GM23338 (cell line): ENCODE results near the gene ALMS1. TPM values are rescaled to one million over a fixed set of nuclear protein-coding genes. Genes with fewer than 3 reads are reported as not detected.
"Not testable (repeated sequence)": the region's sequence is repeated elsewhere in the genome, so short reads cannot be mapped to it uniquely, and the experiment has no call there.

ENCODE experiments used
- ATAC-seq: fragments of 200-7000 bp; cut with Tn5 transposase; 3 replicates; pipeline ENCODE4 v1.9.1; 2020
- DNase-seq: peaks from one replicate; pipeline ENCODE4 v3.0.0-alpha.2; 2015; ENCODE audit warnings: low spot score
- H2AFZ ChIP-seq: fragments of 200-600 bp; sonication (generic); 2 replicates; pipeline ENCODE4 v1.8.0; 2016; ENCODE audit warnings: antibody characterized with exemption, mild to moderate bottlenecking, moderate library complexity
- H3F3A ChIP-seq: fragments of 200-600 bp; sonication (generic); replicated peaks from 2 replicates; pipeline ENCODE4 v1.8.0; 2017; ENCODE audit warnings: antibody characterized with exemption, mixed run types, low read depth
- H3K27ac ChIP-seq: fragments of 200-600 bp; sonication (generic); 2 replicates; pipeline ENCODE4 v1.6.1; 2016; ENCODE audit warnings: low read depth
- H3K27me3 ChIP-seq: fragments of 200-600 bp; sonication (generic); 2 replicates; pipeline ENCODE4 v1.8.0; 2016; ENCODE audit warnings: mild to moderate bottlenecking, mixed run types, moderate library complexity; ENCODE audit not compliant: insufficient read depth
- H3K36me3 ChIP-seq: fragments of 200-600 bp; sonication (generic); 2 replicates; pipeline ENCODE4 v1.8.0; 2016; ENCODE audit warnings: mild to moderate bottlenecking; ENCODE audit not compliant: insufficient read depth
- H3K4me1 ChIP-seq: fragments of 200-600 bp; sonication (generic); 2 replicates; pipeline ENCODE4 v1.8.0; 2016; ENCODE audit warnings: mild to moderate bottlenecking, moderate library complexity; ENCODE audit not compliant: insufficient read depth
- H3K4me2 ChIP-seq: fragments of 200-600 bp; sonication (generic); 2 replicates; pipeline ENCODE4 v1.7.1; 2017; ENCODE audit warnings: mixed run types
- H3K4me3 ChIP-seq: fragments of 200-600 bp; sonication (generic); 2 replicates; pipeline ENCODE4 v1.6.1; 2016; ENCODE audit warnings: mixed run types
- H3K79me2 ChIP-seq: fragments of 200-600 bp; sonication (generic); replicated peaks from 2 replicates; pipeline ENCODE4 v1.8.0; 2017; ENCODE audit warnings: mild to moderate bottlenecking; ENCODE audit not compliant: insufficient read depth
- H3K9me2 ChIP-seq: fragments of 200-600 bp; sonication (generic); 2 replicates; pipeline ENCODE4 v1.8.0; 2017; ENCODE audit not compliant: insufficient read depth
- H4K20me1 ChIP-seq: fragments of 200-600 bp; sonication (generic); replicated peaks from 2 replicates; pipeline ENCODE4 v1.8.0; 2017; ENCODE audit warnings: mild to moderate bottlenecking; ENCODE audit not compliant: insufficient read depth
- H3K27ac Mint-ChIP-seq: 2 replicates; pipeline ENCODE4 v1.8.0; 2020; ENCODE audit warnings: inconsistent platforms, mild to moderate bottlenecking, moderate library complexity, mixed read lengths
- H3K27me3 Mint-ChIP-seq: 3 replicates; pipeline ENCODE4 v1.8.0; 2022; ENCODE audit warnings: low read depth, mild to moderate bottlenecking, moderate library complexity, mixed read lengths, inconsistent platforms; ENCODE audit not compliant: insufficient read depth, poor library complexity
- H3K36me3 Mint-ChIP-seq: 3 replicates; pipeline ENCODE4 v1.8.0; 2021; ENCODE audit warnings: low read depth, mild to moderate bottlenecking, inconsistent platforms, moderate library complexity, mixed read lengths
- H3K4me1 Mint-ChIP-seq: 3 replicates; pipeline ENCODE4 v1.8.0; 2020; ENCODE audit warnings: mild to moderate bottlenecking, inconsistent platforms, mixed read lengths
- H3K4me3 Mint-ChIP-seq: 3 replicates; pipeline ENCODE4 v1.8.0; 2021; ENCODE audit warnings: moderate library complexity, mild to moderate bottlenecking, inconsistent platforms, mixed read lengths
- H3K9me3 Mint-ChIP-seq: 3 replicates; pipeline ENCODE4 v1.8.0; 2020; ENCODE audit warnings: moderate library complexity, mild to moderate bottlenecking, inconsistent platforms, mixed read lengths
- CTCF ChIP-seq, 2 experiments: fragments of 200-600 bp in 1 of 2; sonication (generic) in 1 of 2; conservative IDR thresholded peaks; 2 replicates each; pipeline versions ENCODE4 v1.5.1 to v1.6.1; 2016 to 2017; ENCODE audit warnings: antibody characterized with exemption in 2 of 2, low read depth in 2 of 2, mild to moderate bottlenecking in 2 of 2, moderate library complexity in 1 of 2
- EZH2 ChIP-seq: fragments of 200-600 bp; sonication (generic); IDR thresholded peaks from one replicate; pipeline ENCODE4 v1.8.0; 2017; ENCODE audit warnings: antibody characterized with exemption, mild to moderate bottlenecking, low read depth; ENCODE audit not compliant: unreplicated experiment
- POLR2AphosphoS5 ChIP-seq: IDR thresholded peaks from 2 replicates; pipeline ENCODE4 v1.6.1; 2016; ENCODE audit warnings: antibody characterized with exemption, low read depth
- ZNF462 ChIP-seq: fragments of 250-450 bp; sonication (Bioruptor Pico); IDR thresholded peaks from 2 replicates; pipeline ENCODE4 v1.5.0; 2020; ENCODE audit warnings: mild to moderate bottlenecking, moderate library complexity
- polyA plus RNA-seq: library from polyadenylated mRNA; unstranded; fragments of >200 nt; fragmentation: Nextera tagmentation; extraction: Ambion mirVana; gene quantifications from 2 replicates; pipeline ENCODE4 v1.2.1, GENCODE V29; 2016
- total RNA-seq: library from RNA; depleted of rRNA; stranded (reverse); fragments of >200 nt; shearing (Covaris generic); gene quantifications from 2 replicates; pipeline ENCODE4 v1.2.3, GENCODE V29; 2014

The ALMS1 gene
- total and polyA plus RNA-seq, 2 experiments from 2014 or later: 38.8 to 65.7 TPM

GRCh38 chr2:73614997-73615396, 229.4 kb downstream of the ALMS1 start (continued):
- TF ChIP-seq ZNF462: no peak
- TF ChIP-seq CTCF (conservative IDR thresholded peaks at IDR 0.05; ENCODE audit: low read depth in 2 of 2): no peak
- no peak for TF ChIP-seq EZH2
- TF ChIP-seq POLR2AphosphoS5: no peak

- H3K79me2 ChIP-seq, H3K27ac Mint-ChIP-seq, H3K27me3 ChIP-seq, H3K36me3 ChIP-seq, H3K4me2 ChIP-seq, H4K20me1 ChIP-seq, H3K36me3 Mint-ChIP-seq, H3K4me3 ChIP-seq, H3K27me3 Mint-ChIP-seq, H2AFZ ChIP-seq, H3K4me1 ChIP-seq, H3K4me1 Mint-ChIP-seq, H3K9me3 Mint-ChIP-seq, H3K9me2 ChIP-seq, H3F3A ChIP-seq, H3K4me3 Mint-ChIP-seq, H3K27ac ChIP-seq: not testable (repeated sequence)
- peak; percentile 73 for DNase-seq
- peak; percentile 82 for ATAC-seq
- TF ChIP-seq CTCF (conservative IDR thresholded peaks at IDR 0.05; ENCODE audit: low read depth in 2 of 2): peak; percentile 40 to 65
Observed at GRCh38 chr2:73619925-73620324, 234.3 kb downstream of the ALMS1 start.

- H3K9me3 Mint-ChIP-seq, H3K27me3 Mint-ChIP-seq, H3K36me3 ChIP-seq, H3K4me2 ChIP-seq, H3K4me3 Mint-ChIP-seq, H3K36me3 Mint-ChIP-seq, H3K9me2 ChIP-seq, H3K27ac ChIP-seq, H3K4me3 ChIP-seq, H3K4me1 Mint-ChIP-seq, H4K20me1 ChIP-seq, DNase-seq, H3K27ac Mint-ChIP-seq, H3K79me2 ChIP-seq, H3K27me3 ChIP-seq, H3F3A ChIP-seq, ATAC-seq, H2AFZ ChIP-seq, H3K4me1 ChIP-seq: not testable (repeated sequence)
Observed at GRCh38 chr2:73624036-73624435, 238.4 kb downstream of the ALMS1 start.
